ENCODE results near the gene FRK. TPM values are rescaled to one million over a fixed set of nuclear protein-coding genes. Genes with fewer than 3 reads are reported as not detected.
"Not testable (repeated sequence)": the region's sequence is repeated elsewhere in the genome, so short reads cannot be mapped to it uniquely, and the experiment has no call there.

The FRK gene
- total RNA-seq, 2 experiments from 2014 or later = not detected

- ChIA-PET POLR2A (no interaction called here), CTCF (no interaction called here)
- Mint-ChIP-seq H3K27me3 (no peaks in the 10 kb centered on the region), H3K4me3 (no peak overlapping the region), H3K27ac (no peak overlapping the region), H3K9me3 (no peaks in the 10 kb centered on the region), H3K4me1 (ENCODE audit: low read depth) (no peaks in the 10 kb centered on the region), H3K36me3 (ENCODE audit: low read depth) (no peaks in the 10 kb centered on the region)
- H3K36me3 ChIP-seq (ENCODE audit: insufficient read depth, low read length) = no peaks in the 10 kb centered on the region
- ATAC-seq (ENCODE audit: poor library complexity) = no peak
- intact Hi-C loops (cut with DNase I, micrococcal nuclease) = no loop called here
- H3K27me3 ChIP-seq (ENCODE audit: control insufficient read depth in 1 of 2, insufficient read depth in 2 of 2, low read length in 2 of 2) = no peaks in the 10 kb centered on the region
- TF ChIP-seq, protein P1, sequence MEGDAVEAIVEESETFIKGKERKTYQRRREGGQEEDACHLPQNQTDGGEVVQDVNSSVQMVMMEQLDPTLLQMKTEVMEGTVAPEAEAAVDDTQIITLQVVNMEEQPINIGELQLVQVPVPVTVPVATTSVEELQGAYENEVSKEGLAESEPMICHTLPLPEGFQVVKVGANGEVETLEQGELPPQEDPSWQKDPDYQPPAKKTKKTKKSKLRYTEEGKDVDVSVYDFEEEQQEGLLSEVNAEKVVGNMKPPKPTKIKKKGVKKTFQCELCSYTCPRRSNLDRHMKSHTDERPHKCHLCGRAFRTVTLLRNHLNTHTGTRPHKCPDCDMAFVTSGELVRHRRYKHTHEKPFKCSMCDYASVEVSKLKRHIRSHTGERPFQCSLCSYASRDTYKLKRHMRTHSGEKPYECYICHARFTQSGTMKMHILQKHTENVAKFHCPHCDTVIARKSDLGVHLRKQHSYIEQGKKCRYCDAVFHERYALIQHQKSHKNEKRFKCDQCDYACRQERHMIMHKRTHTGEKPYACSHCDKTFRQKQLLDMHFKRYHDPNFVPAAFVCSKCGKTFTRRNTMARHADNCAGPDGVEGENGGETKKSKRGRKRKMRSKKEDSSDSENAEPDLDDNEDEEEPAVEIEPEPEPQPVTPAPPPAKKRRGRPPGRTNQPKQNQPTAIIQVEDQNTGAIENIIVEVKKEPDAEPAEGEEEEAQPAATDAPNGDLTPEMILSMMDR (IDR thresholded peaks at IDR 0.05) = no peak
- no peak overlapping the region for H3K4me3 ChIP-seq (ENCODE audit: low read length)
- peaks cover 0 to 13% of the 10 kb centered on the region in 2 experiments for H3K9me3 ChIP-seq (ENCODE audit: control insufficient read depth in 1 of 2, insufficient read depth in 1 of 2, low read length in 2 of 2)
- H3K27ac ChIP-seq (ENCODE audit: low read depth in 1 of 2, low read length in 2 of 2) = no peak overlapping the region
- H3K4me1 ChIP-seq (ENCODE audit: insufficient read depth, low read length) = no peaks in the 10 kb centered on the region
- no peak for DNase-seq
Measured at GRCh38 chr6:115932481-115932880, 128.2 kb downstream of the FRK start.

DNA sequence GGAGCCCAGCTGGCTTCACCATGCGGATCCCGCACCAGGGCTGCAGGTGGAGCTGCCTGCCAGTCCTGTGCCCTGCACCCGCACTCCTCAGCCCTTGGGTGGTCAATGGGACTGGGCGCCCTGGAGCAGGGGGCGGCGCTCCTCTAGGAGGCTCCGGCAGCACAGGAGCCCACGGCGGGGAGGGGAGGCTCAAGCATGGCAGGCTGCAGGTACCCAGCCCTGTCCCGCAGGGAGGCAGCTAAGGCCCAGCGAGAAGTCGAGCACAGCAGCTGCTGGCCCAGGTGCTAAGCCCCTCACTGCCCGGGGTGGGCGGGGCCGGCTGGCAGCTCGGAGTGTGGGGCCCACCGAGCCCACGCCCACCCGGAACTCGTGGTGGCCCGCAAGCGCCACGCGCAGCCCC is 132.7 kb downstream of the FRK start:
- H3K27me3 Mint-ChIP-seq; H3K27ac Mint-ChIP-seq; H3K4me1 Mint-ChIP-seq (ENCODE audit: low read depth); H3K36me3 Mint-ChIP-seq (ENCODE audit: low read depth); H3K36me3 ChIP-seq (ENCODE audit: insufficient read depth, low read length); H3K4me3 Mint-ChIP-seq; H3K9me3 Mint-ChIP-seq; ATAC-seq (ENCODE audit: poor library complexity); H3K4me1 ChIP-seq (ENCODE audit: insufficient read depth, low read length); intact Hi-C loops (cut with DNase I, micrococcal nuclease); CTCF ChIA-PET; H3K9me3 ChIP-seq (ENCODE audit: control insufficient read depth in 1 of 2, insufficient read depth in 1 of 2, low read length in 2 of 2); POLR2A ChIA-PET; H3K27me3 ChIP-seq (ENCODE audit: control insufficient read depth in 1 of 2, insufficient read depth in 2 of 2, low read length in 2 of 2); H3K27ac ChIP-seq (ENCODE audit: low read depth in 1 of 2, low read length in 2 of 2); H3K4me3 ChIP-seq (ENCODE audit: low read length): not testable (repeated sequence)
- DNase-seq = peak in 1 of 14 experiments; percentile 5

- Histone ChIP-seq H3K4me3 (ENCODE audit: low read length) (no peak overlapping the region), H3K27ac (ENCODE audit: low read depth in 1 of 2, low read length in 2 of 2) (no peak overlapping the region), H3K36me3 (ENCODE audit: insufficient read depth, low read length) (no peaks in the 10 kb centered on the region), H3K9me3 (ENCODE audit: control insufficient read depth in 1 of 2, insufficient read depth in 1 of 2, low read length in 2 of 2) (peaks cover 0 to 3% of the 10 kb centered on the region in 2 experiments), H3K4me1 (ENCODE audit: insufficient read depth, low read length) (no peaks in the 10 kb centered on the region), H3K27me3 (ENCODE audit: control insufficient read depth in 1 of 2, insufficient read depth in 2 of 2, low read length in 2 of 2) (no peaks in the 10 kb centered on the region)
- no peak overlapping the region for H3K27ac Mint-ChIP-seq
- no peaks in the 10 kb centered on the region for H3K27me3 Mint-ChIP-seq
- ChIA-PET POLR2A (no interaction called here), CTCF (no interaction called here)
- no peaks in the 10 kb centered on the region for H3K36me3 Mint-ChIP-seq (ENCODE audit: low read depth)
- intact Hi-C loops (cut with DNase I, micrococcal nuclease) = no loop called here
- DNase-seq (no peak), ATAC-seq (ENCODE audit: poor library complexity) (no peak)
- H3K4me1 Mint-ChIP-seq (ENCODE audit: low read depth) = no peaks in the 10 kb centered on the region
- TF ChIP-seq, protein P1 (IDR thresholded peaks at IDR 0.05) = no peak
- H3K9me3 Mint-ChIP-seq = no peaks in the 10 kb centered on the region
- H3K4me3 Mint-ChIP-seq = no peak overlapping the region
Measured at GRCh38 chr6:115922971-115923370, 137.7 kb downstream of the FRK start.

- H3K4me1 ChIP-seq (ENCODE audit: insufficient read depth, low read length) = no peaks in the 10 kb centered on the region
- H3K4me3 Mint-ChIP-seq = no peak overlapping the region
- no peak overlapping the region for H3K27ac Mint-ChIP-seq
- TF ChIP-seq, protein P1 (IDR thresholded peaks at IDR 0.05) = no peak
- ChIA-PET CTCF (no interaction called here), POLR2A (no interaction called here)
- no peaks in the 10 kb centered on the region for H3K9me3 ChIP-seq (ENCODE audit: control insufficient read depth in 1 of 2, insufficient read depth in 1 of 2, low read length in 2 of 2)
- H3K36me3 ChIP-seq (ENCODE audit: insufficient read depth, low read length) = no peaks in the 10 kb centered on the region
- H3K27me3 ChIP-seq (ENCODE audit: control insufficient read depth in 1 of 2, insufficient read depth in 2 of 2, low read length in 2 of 2) = no peaks in the 10 kb centered on the region
- H3K27me3 Mint-ChIP-seq = peaks cover 7% of the 10 kb centered on the region
- DNase-seq (no peak), ATAC-seq (ENCODE audit: poor library complexity) (no peak)
- intact Hi-C loops (cut with DNase I, micrococcal nuclease) = no loop called here
- no peaks in the 10 kb centered on the region for H3K36me3 Mint-ChIP-seq (ENCODE audit: low read depth)
- no peak overlapping the region for H3K27ac ChIP-seq (ENCODE audit: low read depth in 1 of 2, low read length in 2 of 2)
- H3K4me3 ChIP-seq (ENCODE audit: low read length) = no peak overlapping the region
- H3K4me1 Mint-ChIP-seq (ENCODE audit: low read depth) = no peaks in the 10 kb centered on the region
- H3K9me3 Mint-ChIP-seq = no peaks in the 10 kb centered on the region
Measured at GRCh38 chr6:115914098-115914497, 146.6 kb downstream of the FRK start.
